Measurements from ENCODE around the gene COG3. TPM values are rescaled to one million over a fixed set of nuclear protein-coding genes. Genes with fewer than 3 reads are reported as not detected.

The COG3 gene
- total and polyA plus RNA-seq, 3 donors from 2014 or later: 22.5 to 46.1 (median 39.6) TPM

GRCh38 chr13:45564133-45564776 lies 99.5 kb downstream of the COG3 start:
- TF ChIP-seq CTCF (IDR thresholded peaks at IDR 0.05) (no peak), POLR2A (IDR thresholded peaks at IDR 0.05) (no peak)
- no peak overlapping the region for H3K4me3 ChIP-seq
- H3K9me3 ChIP-seq: no peaks in the 10 kb centered on the region
- no peak for DNase-seq
- intact Hi-C loops (cut with DNase I; ENCODE audit: low total_unique reads): no loop called here
- no peaks in the 10 kb centered on the region for H3K4me1 ChIP-seq
- H3K36me3 ChIP-seq (ENCODE audit: low read depth, missing control alignments): no peaks in the 10 kb centered on the region
- H3K27me3 ChIP-seq: no peaks in the 10 kb centered on the region
- WGBS, 2 donors: 63 to 69% methylated on average over 3 of the region's 3 CpGs
- no peak overlapping the region for H3K27ac ChIP-seq

GRCh38 chr13:45565331-45565730 lies 100.6 kb downstream of the COG3 start:
- intact Hi-C loops (cut with DNase I; ENCODE audit: low total_unique reads): no loop called here
- H3K9me3 ChIP-seq: no peaks in the 10 kb centered on the region
- H3K4me3 ChIP-seq: no peak overlapping the region
- H3K36me3 ChIP-seq (ENCODE audit: low read depth, missing control alignments): no peaks in the 10 kb centered on the region
- no peak for DNase-seq
- no peak overlapping the region for H3K27ac ChIP-seq
- no peaks in the 10 kb centered on the region for H3K4me1 ChIP-seq
- TF ChIP-seq CTCF (IDR thresholded peaks at IDR 0.05) (no peak), POLR2A (IDR thresholded peaks at IDR 0.05) (no peak)
- no peaks in the 10 kb centered on the region for H3K27me3 ChIP-seq

- H3K27ac ChIP-seq: no peak overlapping the region
- no peaks in the 10 kb centered on the region for H3K27me3 ChIP-seq
- TF ChIP-seq POLR2A (IDR thresholded peaks at IDR 0.05) (no peak), CTCF (IDR thresholded peaks at IDR 0.05) (no peak)
- H3K9me3 ChIP-seq: no peaks in the 10 kb centered on the region
- no peaks in the 10 kb centered on the region for H3K36me3 ChIP-seq (ENCODE audit: low read depth, missing control alignments)
- no peak for DNase-seq
- no peak overlapping the region for H3K4me3 ChIP-seq
- WGBS, 2 donors: 82 to 89% methylated on average over 16 of the region's 16 CpGs
- H3K4me1 ChIP-seq: no peaks in the 10 kb centered on the region
- intact Hi-C loops (cut with DNase I; ENCODE audit: low total_unique reads): no loop called here
Measured at GRCh38 chr13:45575146-45575829, 110.5 kb downstream of the COG3 start.

GRCh38 chr13:45575830-45576180 lies 111.1 kb downstream of the COG3 start:
- TF ChIP-seq CTCF (IDR thresholded peaks at IDR 0.05): no peak
- Histone ChIP-seq H3K36me3 (ENCODE audit: low read depth, missing control alignments) (no peaks in the 10 kb centered on the region), H3K4me3 (no peak overlapping the region), H3K9me3 (no peaks in the 10 kb centered on the region), H3K27ac (no peak overlapping the region), H3K4me1 (no peaks in the 10 kb centered on the region), H3K27me3 (no peaks in the 10 kb centered on the region)
- WGBS, 2 donors: 75 to 78% methylated on average over 1 of the region's 1 CpG
- no peak for DNase-seq
- intact Hi-C loops (cut with DNase I; ENCODE audit: low total_unique reads): no loop called here

GRCh38 chr13:45576466-45576865 lies 111.7 kb downstream of the COG3 start:
- no peak for DNase-seq
- Histone ChIP-seq H3K4me1 (no peaks in the 10 kb centered on the region), H3K36me3 (ENCODE audit: low read depth, missing control alignments) (no peaks in the 10 kb centered on the region), H3K9me3 (no peaks in the 10 kb centered on the region), H3K27me3 (no peaks in the 10 kb centered on the region), H3K27ac (no peak overlapping the region), H3K4me3 (no peak overlapping the region)
- TF ChIP-seq POLR2A (IDR thresholded peaks at IDR 0.05) (no peak), CTCF (IDR thresholded peaks at IDR 0.05) (no peak)
- intact Hi-C loops (cut with DNase I; ENCODE audit: low total_unique reads): no loop called here
- 88 to 90% methylated on average over 4 of the region's 4 CpGs for WGBS, 2 donors

All from testis (tissue), 3 donors.